Measurements from ENCODE around the gene DYNC1LI1.
A peak's percentile ranks its signal among the peaks of the same experiment; 100 is the strongest.

Gene DYNC1LI1

DNA sequence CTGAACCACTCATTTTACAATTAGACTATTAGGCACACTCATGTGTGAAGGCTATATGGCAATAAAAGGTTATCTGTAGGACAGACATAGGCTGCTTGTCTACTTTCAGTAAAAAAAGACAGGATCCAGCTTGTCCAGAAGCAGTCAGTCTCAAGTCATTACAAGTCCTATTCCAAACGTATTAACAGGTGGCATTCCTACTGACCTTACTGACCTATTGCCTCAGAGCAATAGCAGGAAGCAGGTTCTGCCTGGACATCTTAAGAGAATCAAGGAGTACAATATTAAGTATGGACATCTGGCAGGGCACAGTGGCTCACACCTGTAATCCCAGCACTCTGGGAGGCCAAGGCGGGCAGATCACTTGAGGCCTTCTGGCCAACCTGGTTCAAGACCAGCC is 75.0 kb downstream of the DYNC1LI1 start:
- TF ChIP-seq NFIC (IDR thresholded peaks at IDR 0.05) (no peak), EP300 (IDR thresholded peaks at IDR 0.05; ENCODE audit: borderline replicate concordance) (no peak), TEAD4 (IDR thresholded peaks at IDR 0.05) (no peak), ZBTB7A (IDR thresholded peaks at IDR 0.05; ENCODE audit: low read depth) (no peak), TAF1 (IDR thresholded peaks at IDR 0.05; ENCODE audit: low read depth) (no peak), EGR1 (IDR thresholded peaks at IDR 0.05) (no peak), CREB1 (IDR thresholded peaks at IDR 0.05; ENCODE audit: low read depth) (no peak), FOXM1 (IDR thresholded peaks at IDR 0.05; ENCODE audit: borderline replicate concordance, low read depth) (no peak), TCF12 (IDR thresholded peaks at IDR 0.05; ENCODE audit: low read depth) (no peak), CEBPB (IDR thresholded peaks at IDR 0.05) (no peak), YY1 (IDR thresholded peaks at IDR 0.05; ENCODE audit: low read depth) (no peak), RAD21 (IDR thresholded peaks at IDR 0.05; ENCODE audit: low read depth) (no peak)
- TF ChIP-seq, protein P1, sequence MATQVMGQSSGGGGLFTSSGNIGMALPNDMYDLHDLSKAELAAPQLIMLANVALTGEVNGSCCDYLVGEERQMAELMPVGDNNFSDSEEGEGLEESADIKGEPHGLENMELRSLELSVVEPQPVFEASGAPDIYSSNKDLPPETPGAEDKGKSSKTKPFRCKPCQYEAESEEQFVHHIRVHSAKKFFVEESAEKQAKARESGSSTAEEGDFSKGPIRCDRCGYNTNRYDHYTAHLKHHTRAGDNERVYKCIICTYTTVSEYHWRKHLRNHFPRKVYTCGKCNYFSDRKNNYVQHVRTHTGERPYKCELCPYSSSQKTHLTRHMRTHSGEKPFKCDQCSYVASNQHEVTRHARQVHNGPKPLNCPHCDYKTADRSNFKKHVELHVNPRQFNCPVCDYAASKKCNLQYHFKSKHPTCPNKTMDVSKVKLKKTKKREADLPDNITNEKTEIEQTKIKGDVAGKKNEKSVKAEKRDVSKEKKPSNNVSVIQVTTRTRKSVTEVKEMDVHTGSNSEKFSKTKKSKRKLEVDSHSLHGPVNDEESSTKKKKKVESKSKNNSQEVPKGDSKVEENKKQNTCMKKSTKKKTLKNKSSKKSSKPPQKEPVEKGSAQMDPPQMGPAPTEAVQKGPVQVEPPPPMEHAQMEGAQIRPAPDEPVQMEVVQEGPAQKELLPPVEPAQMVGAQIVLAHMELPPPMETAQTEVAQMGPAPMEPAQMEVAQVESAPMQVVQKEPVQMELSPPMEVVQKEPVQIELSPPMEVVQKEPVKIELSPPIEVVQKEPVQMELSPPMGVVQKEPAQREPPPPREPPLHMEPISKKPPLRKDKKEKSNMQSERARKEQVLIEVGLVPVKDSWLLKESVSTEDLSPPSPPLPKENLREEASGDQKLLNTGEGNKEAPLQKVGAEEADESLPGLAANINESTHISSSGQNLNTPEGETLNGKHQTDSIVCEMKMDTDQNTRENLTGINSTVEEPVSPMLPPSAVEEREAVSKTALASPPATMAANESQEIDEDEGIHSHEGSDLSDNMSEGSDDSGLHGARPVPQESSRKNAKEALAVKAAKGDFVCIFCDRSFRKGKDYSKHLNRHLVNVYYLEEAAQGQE (IDR thresholded peaks at IDR 0.05; ENCODE audit: low read depth): no peak
- TF ChIP-seq, protein P2, sequence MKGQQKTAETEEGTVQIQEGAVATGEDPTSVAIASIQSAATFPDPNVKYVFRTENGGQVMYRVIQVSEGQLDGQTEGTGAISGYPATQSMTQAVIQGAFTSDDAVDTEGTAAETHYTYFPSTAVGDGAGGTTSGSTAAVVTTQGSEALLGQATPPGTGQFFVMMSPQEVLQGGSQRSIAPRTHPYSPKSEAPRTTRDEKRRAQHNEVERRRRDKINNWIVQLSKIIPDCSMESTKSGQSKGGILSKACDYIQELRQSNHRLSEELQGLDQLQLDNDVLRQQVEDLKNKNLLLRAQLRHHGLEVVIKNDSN (IDR thresholded peaks at IDR 0.05): no peak
- TF ChIP-seq, protein P3, sequence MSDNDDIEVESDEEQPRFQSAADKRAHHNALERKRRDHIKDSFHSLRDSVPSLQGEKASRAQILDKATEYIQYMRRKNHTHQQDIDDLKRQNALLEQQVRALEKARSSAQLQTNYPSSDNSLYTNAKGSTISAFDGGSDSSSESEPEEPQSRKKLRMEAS (IDR thresholded peaks at IDR 0.05): no peak

DNA sequence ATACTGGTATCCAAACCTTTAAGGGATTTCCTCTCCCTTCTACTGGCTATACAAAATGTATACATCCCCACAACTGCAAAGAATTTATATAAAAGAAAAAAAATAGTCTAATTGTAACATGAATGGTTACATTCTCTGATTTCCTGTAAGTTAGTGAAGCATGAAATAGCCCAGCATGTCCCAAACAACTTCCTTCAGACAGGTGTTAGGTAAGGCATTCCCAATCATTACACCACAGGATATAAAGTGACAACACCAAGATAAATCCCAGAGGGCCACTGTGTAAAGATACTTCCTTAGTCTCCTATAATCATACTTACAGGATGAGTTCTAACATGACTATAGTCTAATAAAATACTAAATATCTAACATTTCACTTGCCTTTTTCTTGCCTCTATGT is 75.6 kb downstream of the DYNC1LI1 start:
- TF ChIP-seq, protein P3 (IDR thresholded peaks at IDR 0.05): 0 out of 2 replicates have a peak, but pooled peaks have one; percentile 26
- TF ChIP-seq NFIC (IDR thresholded peaks at IDR 0.05): peak; percentile 64; the same call in 1 of the 2 replicates
- TF ChIP-seq YY1 (IDR thresholded peaks at IDR 0.05; ENCODE audit: low read depth): no peak
- TF ChIP-seq CREB1 (IDR thresholded peaks at IDR 0.05; ENCODE audit: low read depth): no peak
- no peak for TF ChIP-seq ZBTB7A (IDR thresholded peaks at IDR 0.05; ENCODE audit: low read depth)
- peak; percentile 75 for TF ChIP-seq CEBPB (IDR thresholded peaks at IDR 0.05)
- TF ChIP-seq EP300 (IDR thresholded peaks at IDR 0.05; ENCODE audit: borderline replicate concordance): peak; percentile 62; the same call in 1 of the 2 replicates
- TF ChIP-seq TCF12 (IDR thresholded peaks at IDR 0.05; ENCODE audit: low read depth): peak; percentile 69
- TF ChIP-seq, protein P1 (IDR thresholded peaks at IDR 0.05; ENCODE audit: low read depth): no peak
- no peak for TF ChIP-seq EGR1 (IDR thresholded peaks at IDR 0.05)
- peak; percentile 65 for TF ChIP-seq TEAD4 (IDR thresholded peaks at IDR 0.05)
- TF ChIP-seq FOXM1 (IDR thresholded peaks at IDR 0.05; ENCODE audit: borderline replicate concordance, low read depth): peak; percentile 37; the same call in 1 of the 2 replicates
- no peak for TF ChIP-seq RAD21 (IDR thresholded peaks at IDR 0.05; ENCODE audit: low read depth)
- TF ChIP-seq, protein P2 (IDR thresholded peaks at IDR 0.05): no peak
- no peak for TF ChIP-seq TAF1 (IDR thresholded peaks at IDR 0.05; ENCODE audit: low read depth)

DNA sequence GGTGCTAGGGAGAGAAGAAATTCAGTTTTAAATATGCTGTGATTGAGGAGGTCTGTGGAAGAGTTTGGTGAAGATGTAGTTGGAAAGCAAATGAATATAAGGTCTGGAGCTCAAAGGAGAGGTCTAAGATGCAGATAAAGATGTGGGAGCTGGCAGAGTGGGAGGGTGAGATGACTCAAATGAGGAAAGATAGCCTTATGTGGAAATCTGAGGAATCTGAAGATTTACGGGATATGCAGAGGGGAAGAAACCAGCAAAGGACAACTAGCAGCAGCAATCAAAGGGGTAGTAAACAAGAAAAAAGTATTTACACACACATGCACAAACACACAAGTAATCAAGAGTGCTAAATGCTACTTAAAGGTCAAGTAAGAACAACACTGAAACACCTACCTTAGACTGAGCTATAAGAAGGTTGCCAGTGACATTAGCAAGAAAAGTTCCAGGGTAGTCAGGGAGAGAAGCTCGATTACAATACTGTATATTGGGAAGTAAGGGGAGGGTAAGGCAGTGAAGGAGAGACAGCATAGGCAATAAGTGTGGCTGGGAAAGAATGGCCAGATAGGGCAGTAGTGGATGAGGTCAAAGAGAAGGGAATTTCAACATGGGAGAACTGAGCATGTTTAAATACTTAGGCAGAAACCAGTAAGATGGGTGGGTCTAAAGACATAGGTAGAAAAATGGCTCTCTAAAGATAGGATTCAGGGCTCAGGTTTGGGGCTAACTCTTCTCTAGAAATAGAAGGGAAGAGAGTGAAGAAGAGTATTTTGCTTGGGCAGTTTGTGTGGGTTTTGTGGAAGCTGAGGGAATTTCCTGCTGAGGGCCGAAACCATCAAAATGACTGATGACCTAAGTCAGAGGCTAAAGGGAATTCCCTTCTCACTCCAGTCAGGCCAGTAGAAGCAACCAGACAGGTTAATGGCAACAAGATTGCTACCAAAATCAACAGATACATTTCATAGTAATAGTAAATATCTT is 76.9 kb downstream of the DYNC1LI1 start:
- TF ChIP-seq, protein P3 (IDR thresholded peaks at IDR 0.05): no peak
- no peak for TF ChIP-seq TEAD4 (IDR thresholded peaks at IDR 0.05)
- no peak for TF ChIP-seq CREB1 (IDR thresholded peaks at IDR 0.05; ENCODE audit: low read depth)
- no peak for TF ChIP-seq YY1 (IDR thresholded peaks at IDR 0.05; ENCODE audit: low read depth)
- TF ChIP-seq NFIC (IDR thresholded peaks at IDR 0.05): no peak
- no peak for TF ChIP-seq FOXM1 (IDR thresholded peaks at IDR 0.05; ENCODE audit: borderline replicate concordance, low read depth)
- no peak for TF ChIP-seq EGR1 (IDR thresholded peaks at IDR 0.05)
- TF ChIP-seq TCF12 (IDR thresholded peaks at IDR 0.05; ENCODE audit: low read depth): no peak
- no peak for TF ChIP-seq EP300 (IDR thresholded peaks at IDR 0.05; ENCODE audit: borderline replicate concordance)
- no peak for TF ChIP-seq RAD21 (IDR thresholded peaks at IDR 0.05; ENCODE audit: low read depth)
- no peak for TF ChIP-seq CEBPB (IDR thresholded peaks at IDR 0.05)
- TF ChIP-seq, protein P1 (IDR thresholded peaks at IDR 0.05; ENCODE audit: low read depth): no peak
- TF ChIP-seq ZBTB7A (IDR thresholded peaks at IDR 0.05; ENCODE audit: low read depth): no peak
- no peak for TF ChIP-seq TAF1 (IDR thresholded peaks at IDR 0.05; ENCODE audit: low read depth)
- TF ChIP-seq, protein P2 (IDR thresholded peaks at IDR 0.05): no peak
